ENCODE data around the gene NTSR1. TPM values are rescaled to one million over a fixed set of nuclear protein-coding genes. Genes with fewer than 3 reads are reported as not detected.

Gene NTSR1
- total and polyA plus RNA-seq, 2 of the 13 experiments (the other 11 are each of a cell fraction or from before 2014, with no cell fraction given) = 0.09 to 0.12 TPM

DNA sequence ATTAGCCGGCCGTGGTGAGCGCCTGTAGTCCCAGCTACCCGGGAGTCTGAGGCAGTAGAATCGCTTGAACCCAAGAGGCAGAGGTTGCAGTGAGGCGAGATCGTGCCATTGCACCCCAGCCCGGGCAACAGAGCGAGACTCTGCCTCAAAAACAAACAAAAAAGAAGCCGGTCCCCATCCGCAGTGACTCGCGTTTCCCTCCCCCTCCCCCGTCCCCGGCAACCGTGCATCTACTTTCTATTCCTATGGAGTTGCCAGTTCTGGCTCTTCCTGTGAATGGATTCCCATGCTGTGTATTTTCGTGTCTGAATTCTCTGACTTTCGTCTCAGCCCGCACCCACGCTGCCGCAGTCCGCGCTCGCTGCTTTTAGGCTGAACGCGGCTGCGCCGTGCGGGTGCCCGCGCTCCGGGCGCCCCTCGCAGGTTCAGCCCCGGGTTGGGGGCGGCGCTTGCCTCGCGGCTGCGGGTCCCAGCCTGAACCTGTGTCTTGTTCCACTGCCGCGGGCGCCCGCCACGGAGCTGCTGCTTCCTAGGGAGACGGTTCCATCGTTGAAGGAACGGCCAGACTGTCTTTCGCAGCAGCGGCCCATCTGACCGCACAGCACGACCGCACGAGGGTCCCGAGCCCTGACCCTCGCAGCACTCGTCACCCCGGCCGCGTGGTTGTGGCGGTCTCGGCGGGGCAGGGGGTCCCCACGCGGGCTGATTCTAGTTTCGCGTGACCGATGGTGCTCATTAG, 86.6 kb downstream of the NTSR1 start (continued):
- TF ChIP-seq AGO1 (IDR thresholded peaks at IDR 0.05; ENCODE audit: low read depth, low read length, poor library complexity, severe bottlenecking) (peak; percentile 31), ESRRA (CRISPR knock-in tag; IDR thresholded peaks at IDR 0.05; ENCODE audit: low read depth) (peak; percentile 71), SMARCC2 (IDR thresholded peaks at IDR 0.05) (no peak), ZFP41 (CRISPR knock-in tag; IDR thresholded peaks at IDR 0.05; ENCODE audit: borderline replicate concordance) (peak; percentile 85; the same call in 1 of the 2 replicates), NFIC (IDR thresholded peaks at IDR 0.05; ENCODE audit: low read length) (no peak), WIZ (CRISPR knock-in tag; IDR thresholded peaks at IDR 0.05) (no peak), NFIB (CRISPR knock-in tag; IDR thresholded peaks at IDR 0.05; ENCODE audit: borderline replicate concordance) (no peak), ZNF7 (CRISPR knock-in tag; IDR thresholded peaks at IDR 0.05) (0 out of 2 replicates have a peak, but pooled peaks have one; percentile 23), NFAT5 (CRISPR knock-in tag; IDR thresholded peaks at IDR 0.05) (no peak; the same call in 1 of the 2 replicates), ZNF547 (CRISPR knock-in tag; IDR thresholded peaks at IDR 0.05) (peak; percentile 88), ZNF672 (CRISPR knock-in tag; IDR thresholded peaks at IDR 0.05) (no peak), GABPB1 (CRISPR knock-in tag; IDR thresholded peaks at IDR 0.05) (peak; percentile 72; the same call in 1 of the 2 replicates), ZNF34 (CRISPR knock-in tag; IDR thresholded peaks at IDR 0.05; ENCODE audit: borderline replicate concordance) (no peak; the same call in 1 of the 2 replicates), EP300 (IDR thresholded peaks at IDR 0.05; ENCODE audit: low read depth in 2 of 2, low read length in 2 of 2) (no peak), EP300 (CRISPR knock-in tag; IDR thresholded peaks at IDR 0.05; ENCODE audit: borderline replicate concordance) (peak; percentile 34; the same call in 1 of the 2 replicates), HNF4G (IDR thresholded peaks at IDR 0.05; ENCODE audit: borderline replicate concordance, low read depth, low read length) (no peak; the same call in 1 of the 2 replicates), HNF4G (CRISPR knock-in tag; IDR thresholded peaks at IDR 0.05; ENCODE audit: borderline replicate concordance, low read depth) (peak; percentile 20; the same call in 1 of the 2 replicates), ARNT (IDR thresholded peaks at IDR 0.05) (no peak), KLF16 (CRISPR knock-in tag; IDR thresholded peaks at IDR 0.05) (0 out of 4 replicates have a peak, but pooled peaks of 1 of the 2 experiments have one; percentile 22), SOX5 (CRISPR knock-in tag; IDR thresholded peaks at IDR 0.05; ENCODE audit: borderline replicate concordance) (no peak), ZNF180 (CRISPR knock-in tag; IDR thresholded peaks at IDR 0.05; ENCODE audit: borderline replicate concordance, low read depth) (peak; percentile 89), ISX (CRISPR knock-in tag; conservative IDR thresholded peaks at IDR 0.05) (peak; percentile 74; the same call in 1 of the 2 replicates)
- TF ChIP-seq, protein P1, sequence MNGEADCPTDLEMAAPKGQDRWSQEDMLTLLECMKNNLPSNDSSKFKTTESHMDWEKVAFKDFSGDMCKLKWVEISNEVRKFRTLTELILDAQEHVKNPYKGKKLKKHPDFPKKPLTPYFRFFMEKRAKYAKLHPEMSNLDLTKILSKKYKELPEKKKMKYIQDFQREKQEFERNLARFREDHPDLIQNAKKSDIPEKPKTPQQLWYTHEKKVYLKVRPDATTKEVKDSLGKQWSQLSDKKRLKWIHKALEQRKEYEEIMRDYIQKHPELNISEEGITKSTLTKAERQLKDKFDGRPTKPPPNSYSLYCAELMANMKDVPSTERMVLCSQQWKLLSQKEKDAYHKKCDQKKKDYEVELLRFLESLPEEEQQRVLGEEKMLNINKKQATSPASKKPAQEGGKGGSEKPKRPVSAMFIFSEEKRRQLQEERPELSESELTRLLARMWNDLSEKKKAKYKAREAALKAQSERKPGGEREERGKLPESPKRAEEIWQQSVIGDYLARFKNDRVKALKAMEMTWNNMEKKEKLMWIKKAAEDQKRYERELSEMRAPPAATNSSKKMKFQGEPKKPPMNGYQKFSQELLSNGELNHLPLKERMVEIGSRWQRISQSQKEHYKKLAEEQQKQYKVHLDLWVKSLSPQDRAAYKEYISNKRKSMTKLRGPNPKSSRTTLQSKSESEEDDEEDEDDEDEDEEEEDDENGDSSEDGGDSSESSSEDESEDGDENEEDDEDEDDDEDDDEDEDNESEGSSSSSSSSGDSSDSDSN (CRISPR knock-in tag; IDR thresholded peaks at IDR 0.05) = peak; percentile 80
